ENCODE results near the gene ARHGAP12. TPM values are rescaled to one million over a fixed set of nuclear protein-coding genes. Genes with fewer than 3 reads are reported as not detected.
A peak's percentile ranks its signal among the peaks of the same experiment; 100 is the strongest.

ARHGAP12 gene
- polyA plus RNA-seq, 1 of the 3 experiments (the other 2 are of a cell fraction), result 8.6 TPM

- H3K4me1 ChIP-seq (ENCODE audit: control insufficient read depth in 1 of 2, insufficient read depth in 2 of 2, low read depth in 1 of 2, low read length in 1 of 2), result peaks cover 2 to 25% of the 10 kb centered on the region in 2 experiments; a peak in 2 of 4 replicates
- peaks cover 11% of the 10 kb centered on the region in 2 experiments for H3K36me3 ChIP-seq (replicated peaks in 1 of 2; ENCODE audit: control insufficient read depth in 1 of 2, insufficient read depth in 2 of 2, low read length in 1 of 2)
- H3K79me2 ChIP-seq (ENCODE audit: insufficient read depth), result peaks cover 100% of the 10 kb centered on the region
- ChIA-PET POLR2A (no interaction called here), CTCF (interaction anchor here (3.9 kb wide), 1 partner anchor 11 kb away, joined by 18 read pairs; no protein-coding TSS in a partner anchor)
- no peak overlapping the region for H2AFZ ChIP-seq (ENCODE audit: low read depth)
- peaks cover 5% of the 10 kb centered on the region for H3F3A ChIP-seq (replicated peaks; ENCODE audit: insufficient read depth)
- H3K9me2 ChIP-seq, result no peaks in the 10 kb centered on the region
- no peaks in the 10 kb centered on the region for H3K9me3 ChIP-seq
- H3K9ac ChIP-seq, result no peak overlapping the region
- WGBS (ENCODE audit: low lambda C conversion rate), result 53% methylated on average over 2 of the region's 2 CpGs
- DNase-seq, result no peak
- H3K4me3 ChIP-seq (ENCODE audit: low read depth in 2 of 2, low read length in 1 of 2), result no peak overlapping the region
- no peaks in the 10 kb centered on the region for H3K27me3 ChIP-seq (ENCODE audit: insufficient read depth)
- H3K4me2 ChIP-seq, result peak overlapping the region; percentile 26; the same call in 1 of the 2 replicates
- TF ChIP-seq POLR2AphosphoS5 (IDR thresholded peaks at IDR 0.05; ENCODE audit: low read depth, low read length) (no peak), FOSL2 (IDR thresholded peaks at IDR 0.05; ENCODE audit: borderline replicate concordance, low read depth) (no peak), SMC3 (IDR thresholded peaks at IDR 0.05; ENCODE audit: low read depth, low read length) (no peak), RXRA (IDR thresholded peaks at IDR 0.05; ENCODE audit: borderline replicate concordance, low read depth) (no peak), RAD21 (IDR thresholded peaks at IDR 0.05; ENCODE audit: low read length) (no peak), MAX (IDR thresholded peaks at IDR 0.05; ENCODE audit: low read depth) (no peak), IRF3 (IDR thresholded peaks at IDR 0.05; ENCODE audit: low read depth, low read length) (no peak), ZBTB33 (IDR thresholded peaks at IDR 0.05; ENCODE audit: borderline replicate concordance, low read depth) (no peak), TEAD4 (IDR thresholded peaks at IDR 0.05; ENCODE audit: borderline replicate concordance, insufficient read depth) (no peak), SIN3A (IDR thresholded peaks at IDR 0.05; ENCODE audit: borderline replicate concordance, low read depth, low read length) (no peak), CTCF (IDR thresholded peaks at IDR 0.05) (no peak), TCF12 (IDR thresholded peaks at IDR 0.05) (no peak), RFX5 (IDR thresholded peaks at IDR 0.05; ENCODE audit: low read length) (no peak), REST (IDR thresholded peaks at IDR 0.05; ENCODE audit: low read depth, low read length) (no peak), USF2 (IDR thresholded peaks at IDR 0.05; ENCODE audit: borderline replicate concordance, low read depth, low read length) (no peak), EZH2phosphoT487 (IDR thresholded peaks at IDR 0.05; ENCODE audit: borderline replicate concordance, low read depth) (no peak), FOXJ3 (CRISPR knock-in tag; IDR thresholded peaks at IDR 0.05) (no peak), PBX3 (IDR thresholded peaks at IDR 0.05) (no peak), GABPA (IDR thresholded peaks at IDR 0.05; ENCODE audit: low read depth) (no peak), GATA2 (CRISPR knock-in tag; IDR thresholded peaks at IDR 0.05) (no peak)
- H3K27ac ChIP-seq (ENCODE audit: low read depth in 2 of 2, low read length in 1 of 2), result no peak overlapping the region
- peaks cover 90% of the 10 kb centered on the region for H4K20me1 ChIP-seq (ENCODE audit: insufficient read depth)
Measured at GRCh38 chr10:31912289-31912688, 16.3 kb downstream of the ARHGAP12 start.
